GM23338 (cell line): Measurements from ENCODE around the gene FHIP1B. TPM values are rescaled to one million over a fixed set of nuclear protein-coding genes. Genes with fewer than 3 reads are reported as not detected.

Experiments used
- ATAC-seq: fragments of 200-7000 bp; cut with Tn5 transposase; 3 replicates; pipeline ENCODE4 v1.9.1; 2020
- DNase-seq: peaks from one replicate; pipeline ENCODE4 v3.0.0-alpha.2; 2015; ENCODE audit warnings: low spot score
- H2AFZ ChIP-seq: fragments of 200-600 bp; sonication (generic); 2 replicates; pipeline ENCODE4 v1.8.0; 2016; ENCODE audit warnings: antibody characterized with exemption, mild to moderate bottlenecking, moderate library complexity
- H3F3A ChIP-seq: fragments of 200-600 bp; sonication (generic); replicated peaks from 2 replicates; pipeline ENCODE4 v1.8.0; 2017; ENCODE audit warnings: antibody characterized with exemption, mixed run types, low read depth
- H3K27ac ChIP-seq: fragments of 200-600 bp; sonication (generic); 2 replicates; pipeline ENCODE4 v1.6.1; 2016; ENCODE audit warnings: low read depth
- H3K27me3 ChIP-seq: fragments of 200-600 bp; sonication (generic); 2 replicates; pipeline ENCODE4 v1.8.0; 2016; ENCODE audit warnings: mild to moderate bottlenecking, mixed run types, moderate library complexity; ENCODE audit not compliant: insufficient read depth
- H3K36me3 ChIP-seq: fragments of 200-600 bp; sonication (generic); 2 replicates; pipeline ENCODE4 v1.8.0; 2016; ENCODE audit warnings: mild to moderate bottlenecking; ENCODE audit not compliant: insufficient read depth
- H3K4me1 ChIP-seq: fragments of 200-600 bp; sonication (generic); 2 replicates; pipeline ENCODE4 v1.8.0; 2016; ENCODE audit warnings: mild to moderate bottlenecking, moderate library complexity; ENCODE audit not compliant: insufficient read depth
- H3K4me2 ChIP-seq: fragments of 200-600 bp; sonication (generic); 2 replicates; pipeline ENCODE4 v1.7.1; 2017; ENCODE audit warnings: mixed run types
- H3K4me3 ChIP-seq: fragments of 200-600 bp; sonication (generic); 2 replicates; pipeline ENCODE4 v1.6.1; 2016; ENCODE audit warnings: mixed run types
- H3K79me2 ChIP-seq: fragments of 200-600 bp; sonication (generic); replicated peaks from 2 replicates; pipeline ENCODE4 v1.8.0; 2017; ENCODE audit warnings: mild to moderate bottlenecking; ENCODE audit not compliant: insufficient read depth
- H3K9me2 ChIP-seq: fragments of 200-600 bp; sonication (generic); 2 replicates; pipeline ENCODE4 v1.8.0; 2017; ENCODE audit not compliant: insufficient read depth
- H4K20me1 ChIP-seq: fragments of 200-600 bp; sonication (generic); replicated peaks from 2 replicates; pipeline ENCODE4 v1.8.0; 2017; ENCODE audit warnings: mild to moderate bottlenecking; ENCODE audit not compliant: insufficient read depth
- H3K27ac Mint-ChIP-seq: 2 replicates; pipeline ENCODE4 v1.8.0; 2020; ENCODE audit warnings: inconsistent platforms, mild to moderate bottlenecking, moderate library complexity, mixed read lengths
- H3K27me3 Mint-ChIP-seq: 3 replicates; pipeline ENCODE4 v1.8.0; 2022; ENCODE audit warnings: low read depth, mild to moderate bottlenecking, moderate library complexity, mixed read lengths, inconsistent platforms; ENCODE audit not compliant: insufficient read depth, poor library complexity
- H3K36me3 Mint-ChIP-seq: 3 replicates; pipeline ENCODE4 v1.8.0; 2021; ENCODE audit warnings: low read depth, mild to moderate bottlenecking, inconsistent platforms, moderate library complexity, mixed read lengths
- H3K4me1 Mint-ChIP-seq: 3 replicates; pipeline ENCODE4 v1.8.0; 2020; ENCODE audit warnings: mild to moderate bottlenecking, inconsistent platforms, mixed read lengths
- H3K4me3 Mint-ChIP-seq: 3 replicates; pipeline ENCODE4 v1.8.0; 2021; ENCODE audit warnings: moderate library complexity, mild to moderate bottlenecking, inconsistent platforms, mixed read lengths
- H3K9me3 Mint-ChIP-seq: 3 replicates; pipeline ENCODE4 v1.8.0; 2020; ENCODE audit warnings: moderate library complexity, mild to moderate bottlenecking, inconsistent platforms, mixed read lengths
- CTCF ChIP-seq, 2 experiments: fragments of 200-600 bp in 1 of 2; sonication (generic) in 1 of 2; conservative IDR thresholded peaks; 2 replicates each; pipeline versions ENCODE4 v1.5.1 to v1.6.1; 2016 to 2017; ENCODE audit warnings: antibody characterized with exemption in 2 of 2, low read depth in 2 of 2, mild to moderate bottlenecking in 2 of 2, moderate library complexity in 1 of 2
- ETS1 ChIP-seq: IDR thresholded peaks from 2 replicates; pipeline ENCODE4 v1.6.1; 2016; ENCODE audit warnings: antibody characterized with exemption
- EZH2 ChIP-seq: fragments of 200-600 bp; sonication (generic); IDR thresholded peaks from one replicate; pipeline ENCODE4 v1.8.0; 2017; ENCODE audit warnings: antibody characterized with exemption, mild to moderate bottlenecking, low read depth; ENCODE audit not compliant: unreplicated experiment
- EZH2phosphoT487 ChIP-seq: fragments of 200-600 bp; sonication (generic); IDR thresholded peaks from one replicate; pipeline ENCODE4 v1.8.1; 2018; ENCODE audit warnings: antibody characterized with exemption; ENCODE audit not compliant: unreplicated experiment
- JUNB ChIP-seq: IDR thresholded peaks from one replicate; pipeline ENCODE4 v1.6.1; 2016; ENCODE audit warnings: antibody characterized with exemption; ENCODE audit not compliant: unreplicated experiment
- POLR2AphosphoS5 ChIP-seq: IDR thresholded peaks from 2 replicates; pipeline ENCODE4 v1.6.1; 2016; ENCODE audit warnings: antibody characterized with exemption, low read depth
- REST ChIP-seq: IDR thresholded peaks from one replicate; pipeline ENCODE4 v1.6.1; 2018; ENCODE audit warnings: antibody characterized with exemption; ENCODE audit not compliant: unreplicated experiment
- ZNF114 ChIP-seq: fragments of 250-450 bp; sonication (Bioruptor Pico); IDR thresholded peaks from 2 replicates; pipeline ENCODE4 v1.5.0; 2020; ENCODE audit warnings: mild to moderate bottlenecking, moderate library complexity
- ZNF331 ChIP-seq: fragments of 250-450 bp; sonication (Bioruptor Pico); IDR thresholded peaks from 2 replicates; pipeline ENCODE4 v1.5.0; 2020; ENCODE audit warnings: low read depth, mild to moderate bottlenecking, moderate library complexity
- ZNF462 ChIP-seq: fragments of 250-450 bp; sonication (Bioruptor Pico); IDR thresholded peaks from 2 replicates; pipeline ENCODE4 v1.5.0; 2020; ENCODE audit warnings: mild to moderate bottlenecking, moderate library complexity
- polyA plus RNA-seq: library from polyadenylated mRNA; unstranded; fragments of >200 nt; fragmentation: Nextera tagmentation; extraction: Ambion mirVana; gene quantifications from 2 replicates; pipeline ENCODE4 v1.2.1, GENCODE V29; 2016
- total RNA-seq: library from RNA; depleted of rRNA; stranded (reverse); fragments of >200 nt; shearing (Covaris generic); gene quantifications from 2 replicates; pipeline ENCODE4 v1.2.3, GENCODE V29; 2014

Gene FHIP1B
- total and polyA plus RNA-seq, 2 experiments from 2014 or later, result 10.3 to 34.5 TPM

DNA sequence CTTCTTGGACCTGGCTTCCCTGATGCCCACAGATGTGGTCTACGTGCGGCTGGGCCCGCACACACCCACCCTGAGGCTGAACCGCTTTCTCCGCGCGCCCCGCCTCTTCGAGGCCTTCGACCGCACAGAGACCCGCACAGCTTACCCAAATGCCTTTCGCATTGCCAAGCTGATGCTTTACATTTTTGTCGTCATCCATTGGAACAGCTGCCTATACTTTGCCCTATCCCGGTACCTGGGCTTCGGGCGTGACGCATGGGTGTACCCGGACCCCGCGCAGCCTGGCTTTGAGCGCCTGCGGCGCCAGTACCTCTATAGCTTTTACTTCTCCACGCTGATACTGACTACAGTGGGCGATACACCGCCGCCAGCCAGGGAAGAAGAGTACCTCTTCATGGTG is 5.7 kb upstream of the FHIP1B start:
- Histone ChIP-seq H3K4me2 (no peak overlapping the region), H3K36me3 (no peaks in the 10 kb centered on the region), H3K27ac (no peak overlapping the region), H3K9me2 (no peaks in the 10 kb centered on the region), H3K79me2 (no peaks in the 10 kb centered on the region), H3K4me3 (no peak overlapping the region), H3F3A (no peaks in the 10 kb centered on the region), H2AFZ (no peak overlapping the region), H3K4me1 (no peaks in the 10 kb centered on the region), H3K27me3 (no peaks in the 10 kb centered on the region), H4K20me1 (no peaks in the 10 kb centered on the region)
- Mint-ChIP-seq H3K36me3 (no peaks in the 10 kb centered on the region), H3K4me3 (no peak overlapping the region), H3K4me1 (peaks cover 14% of the 10 kb centered on the region), H3K27me3 (peaks cover 4% of the 10 kb centered on the region), H3K9me3 (no peaks in the 10 kb centered on the region), H3K27ac (no peak overlapping the region)
- DNase-seq (no peak), ATAC-seq (no peak)
- TF ChIP-seq ZNF331 (no peak), ZNF114 (CRISPR knock-in tag) (no peak), JUNB (no peak), POLR2AphosphoS5 (no peak), REST (no peak), ETS1 (no peak), EZH2phosphoT487 (no peak), ZNF462 (CRISPR knock-in tag) (no peak), CTCF (conservative IDR thresholded peaks at IDR 0.05; ENCODE audit: low read depth in 2 of 2) (no peak), EZH2 (no peak)
